Measurements from ENCODE around the gene SMPD3. TPM values are rescaled to one million over a fixed set of nuclear protein-coding genes. Genes with fewer than 3 reads are reported as not detected.

Gene SMPD3
- total and polyA plus RNA-seq, 12 donors: 0.03 to 1.2 (median 0.22) TPM; not detected in 1

DNA sequence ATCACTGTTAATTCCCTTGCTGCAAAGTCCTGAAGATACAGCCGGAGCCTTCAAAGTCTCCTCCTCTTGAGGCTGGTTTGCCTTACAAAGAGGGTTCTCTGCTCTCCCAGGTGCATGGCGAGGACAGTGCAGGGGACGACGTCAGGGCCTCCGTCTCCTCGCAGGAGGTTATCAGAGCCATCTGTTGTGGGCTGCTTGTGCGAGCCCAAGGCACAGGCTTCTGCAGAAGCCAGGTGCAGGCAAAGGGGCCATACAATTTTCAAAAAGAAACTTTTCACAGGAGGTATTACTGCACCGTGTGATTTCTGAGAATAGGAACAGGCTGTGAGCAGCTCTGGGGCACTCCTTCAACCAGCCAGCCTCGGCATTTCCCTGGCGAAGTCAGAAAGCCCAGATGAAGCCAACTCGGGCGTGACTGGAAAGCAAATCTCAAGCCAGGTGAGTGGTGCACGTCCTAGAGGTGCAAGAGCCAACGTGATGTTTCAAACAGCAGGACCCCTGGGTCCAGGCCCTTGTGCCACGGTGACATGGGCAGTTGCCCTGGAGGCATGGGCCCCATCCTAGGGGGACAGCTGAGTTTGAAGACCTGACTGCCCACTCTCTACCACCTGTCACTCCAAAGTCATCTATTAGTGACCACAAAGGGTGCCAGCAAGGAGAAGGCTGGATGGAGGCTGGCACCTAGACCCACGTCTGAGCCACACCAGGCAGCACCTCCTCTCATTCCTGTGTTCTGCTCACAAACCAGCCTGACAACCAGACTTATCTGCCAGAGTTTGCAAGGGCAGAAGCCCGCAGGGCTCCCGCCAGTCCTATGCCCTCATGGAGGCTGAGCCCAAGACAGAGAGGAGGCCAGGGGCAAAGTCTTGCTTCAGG is 68.6 kb downstream of the SMPD3 start:
- DNase-seq (no peak), ATAC-seq (no peak)
- TF ChIP-seq, protein P1, sequence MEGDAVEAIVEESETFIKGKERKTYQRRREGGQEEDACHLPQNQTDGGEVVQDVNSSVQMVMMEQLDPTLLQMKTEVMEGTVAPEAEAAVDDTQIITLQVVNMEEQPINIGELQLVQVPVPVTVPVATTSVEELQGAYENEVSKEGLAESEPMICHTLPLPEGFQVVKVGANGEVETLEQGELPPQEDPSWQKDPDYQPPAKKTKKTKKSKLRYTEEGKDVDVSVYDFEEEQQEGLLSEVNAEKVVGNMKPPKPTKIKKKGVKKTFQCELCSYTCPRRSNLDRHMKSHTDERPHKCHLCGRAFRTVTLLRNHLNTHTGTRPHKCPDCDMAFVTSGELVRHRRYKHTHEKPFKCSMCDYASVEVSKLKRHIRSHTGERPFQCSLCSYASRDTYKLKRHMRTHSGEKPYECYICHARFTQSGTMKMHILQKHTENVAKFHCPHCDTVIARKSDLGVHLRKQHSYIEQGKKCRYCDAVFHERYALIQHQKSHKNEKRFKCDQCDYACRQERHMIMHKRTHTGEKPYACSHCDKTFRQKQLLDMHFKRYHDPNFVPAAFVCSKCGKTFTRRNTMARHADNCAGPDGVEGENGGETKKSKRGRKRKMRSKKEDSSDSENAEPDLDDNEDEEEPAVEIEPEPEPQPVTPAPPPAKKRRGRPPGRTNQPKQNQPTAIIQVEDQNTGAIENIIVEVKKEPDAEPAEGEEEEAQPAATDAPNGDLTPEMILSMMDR (IDR thresholded peaks at IDR 0.05): no peak
- no peaks in the 10 kb centered on the region for H3K27me3 ChIP-seq
- no peak overlapping the region for H3K27ac ChIP-seq
- H3K9me3 ChIP-seq: no peaks in the 10 kb centered on the region
- WGBS, 2 donors: 77 to 83% methylated on average over 18 of the region's 18 CpGs
- intact Hi-C loops (cut with DNase I): no loop called here
- H3K4me1 ChIP-seq: no peaks in the 10 kb centered on the region
- H3K4me3 ChIP-seq: no peak overlapping the region
- H3K36me3 ChIP-seq: no peaks in the 10 kb centered on the region

DNA sequence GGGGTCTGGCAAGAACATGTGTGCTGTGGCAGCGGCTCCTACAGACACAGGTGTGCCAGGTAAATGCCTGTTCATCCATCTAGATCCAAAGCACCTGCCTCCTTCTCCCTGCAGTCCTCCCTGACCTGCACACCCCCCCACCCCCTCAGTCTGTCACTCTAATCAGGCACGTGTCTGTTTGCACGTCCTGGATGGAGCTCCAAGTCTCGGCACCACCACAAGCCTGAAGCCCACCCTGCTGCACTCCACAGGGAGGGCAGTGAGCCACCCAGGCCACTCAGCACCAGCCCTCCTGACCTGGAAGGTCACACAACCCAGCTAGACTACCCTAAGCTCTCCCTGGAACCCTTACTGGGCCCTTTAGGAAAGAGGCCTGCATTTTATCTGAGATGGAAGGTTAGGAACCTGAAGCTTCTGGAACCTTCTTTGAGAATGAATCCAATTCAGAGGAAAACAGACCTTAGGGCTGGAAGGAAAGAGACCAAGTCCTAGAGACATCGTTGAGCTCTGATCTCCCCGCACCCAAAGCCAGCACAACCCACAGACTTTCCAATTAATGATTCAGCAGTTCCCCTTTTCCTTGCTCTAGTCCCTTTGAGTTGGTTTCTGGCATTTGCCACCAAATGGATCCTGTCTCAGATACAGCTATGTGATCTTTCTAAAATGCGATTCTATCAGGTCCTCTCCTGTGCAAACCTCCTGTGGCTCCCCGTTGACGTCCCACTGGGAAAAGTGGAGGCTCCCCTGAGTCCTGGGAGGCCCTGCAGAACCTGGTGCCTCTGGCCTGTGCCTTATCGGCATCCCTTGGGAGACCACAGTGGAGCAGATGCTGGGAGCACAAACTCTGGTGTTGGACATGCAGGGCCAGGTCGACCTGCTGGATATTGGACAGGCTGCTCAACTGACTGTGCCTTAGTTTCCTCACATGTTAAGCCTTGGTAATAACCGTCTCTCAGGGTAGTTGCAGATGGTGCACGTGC is 69.6 kb downstream of the SMPD3 start:
- Histone ChIP-seq H3K4me1 (no peaks in the 10 kb centered on the region), H3K36me3 (no peaks in the 10 kb centered on the region), H3K27me3 (no peaks in the 10 kb centered on the region), H3K27ac (no peak overlapping the region), H3K9me3 (no peaks in the 10 kb centered on the region), H3K4me3 (no peak overlapping the region)
- DNase-seq: no peak
- intact Hi-C loops (cut with DNase I): no loop called here
- no peak for ATAC-seq
- TF ChIP-seq, protein P1 (IDR thresholded peaks at IDR 0.05): no peak
- 81% methylated on average over 13 of the region's 13 CpGs for WGBS, 2 donors

DNA sequence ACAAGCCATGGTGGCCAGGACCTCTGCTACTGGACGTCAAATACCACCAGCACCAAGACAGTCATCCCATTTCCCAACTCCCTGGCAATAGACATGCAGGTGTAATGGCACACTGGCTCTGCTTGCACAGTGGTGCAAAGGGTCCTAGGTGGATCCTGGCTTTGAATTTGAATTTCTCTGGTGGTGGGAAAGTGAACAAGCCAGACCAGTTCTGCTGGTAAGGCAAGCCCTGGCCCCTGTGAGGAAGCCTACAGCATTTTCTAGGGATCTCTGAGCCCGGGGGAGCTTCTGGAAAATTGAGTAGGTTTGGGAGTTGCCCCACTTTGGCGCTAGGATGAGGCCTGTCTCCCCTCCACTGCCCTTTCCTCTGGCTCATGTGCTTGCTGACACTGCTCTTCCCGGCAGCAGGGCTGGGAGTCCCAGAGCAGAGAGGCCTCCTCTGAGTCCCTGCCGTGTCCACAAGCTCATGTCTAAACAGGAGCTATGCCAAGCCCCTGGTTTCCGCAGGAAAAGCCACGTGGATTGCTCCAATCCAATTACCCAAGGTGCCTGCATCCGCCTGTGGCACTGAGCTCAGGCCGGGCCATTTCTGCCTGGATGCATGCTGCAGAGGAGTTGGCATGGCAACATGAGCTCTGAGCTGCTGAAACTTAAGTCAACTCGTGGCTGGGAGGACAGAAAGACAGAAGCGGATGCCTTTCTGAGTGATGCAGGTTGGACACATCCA is 70.5 kb downstream of the SMPD3 start:
- Histone ChIP-seq H3K4me1 (no peaks in the 10 kb centered on the region), H3K27me3 (no peaks in the 10 kb centered on the region), H3K9me3 (no peaks in the 10 kb centered on the region), H3K27ac (no peak overlapping the region), H3K4me3 (no peak overlapping the region), H3K36me3 (no peaks in the 10 kb centered on the region)
- DNase-seq (no peak), ATAC-seq (no peak)
- TF ChIP-seq, protein P1 (IDR thresholded peaks at IDR 0.05): no peak
- 73 to 75% methylated on average over 11 of the region's 11 CpGs for WGBS, 2 donors
- intact Hi-C loops (cut with DNase I): no loop called here

DNA sequence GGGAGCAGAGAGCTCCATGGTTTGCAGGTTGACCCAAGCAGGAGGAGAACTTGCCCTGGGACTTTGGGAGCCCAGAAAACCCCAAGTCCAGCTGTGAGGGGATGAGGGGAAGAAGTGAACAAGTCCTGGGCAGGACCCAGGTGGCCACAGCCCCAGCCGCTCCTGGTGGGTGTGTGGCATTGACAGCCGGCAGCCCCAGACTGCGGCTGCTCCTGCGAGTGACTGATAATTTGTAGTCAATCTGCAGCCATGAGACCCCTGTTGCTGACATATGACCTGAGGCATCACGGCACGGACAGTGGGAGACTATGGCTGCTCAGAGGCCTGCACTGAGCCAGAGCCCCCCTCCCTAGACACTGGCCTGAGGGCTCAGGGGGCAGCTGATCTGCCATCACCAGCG is 71.1 kb downstream of the SMPD3 start:
- no peak for DNase-seq
- intact Hi-C loops (cut with DNase I): no loop called here
- ATAC-seq: no peak
- no peaks in the 10 kb centered on the region for H3K27me3 ChIP-seq
- no peak overlapping the region for H3K4me3 ChIP-seq
- 93 to 97% methylated on average over 7 of the region's 7 CpGs for WGBS, 2 donors
- H3K36me3 ChIP-seq: no peaks in the 10 kb centered on the region
- TF ChIP-seq, protein P1 (IDR thresholded peaks at IDR 0.05): no peak
- H3K4me1 ChIP-seq: no peaks in the 10 kb centered on the region
- no peak overlapping the region for H3K27ac ChIP-seq
- no peaks in the 10 kb centered on the region for H3K9me3 ChIP-seq
